Measurements from ENCODE around the gene C22orf31.
A peak's percentile ranks its signal among the peaks of the same experiment; 100 is the strongest.
"Not testable (repeated sequence)": the region's sequence is repeated elsewhere in the genome, so short reads cannot be mapped to it uniquely, and the experiment has no call there.

C22orf31 gene

GRCh38 chr22:29053048-29053702 is 8.5 kb downstream of the C22orf31 start:
- DNase-seq, result no peak

DNA sequence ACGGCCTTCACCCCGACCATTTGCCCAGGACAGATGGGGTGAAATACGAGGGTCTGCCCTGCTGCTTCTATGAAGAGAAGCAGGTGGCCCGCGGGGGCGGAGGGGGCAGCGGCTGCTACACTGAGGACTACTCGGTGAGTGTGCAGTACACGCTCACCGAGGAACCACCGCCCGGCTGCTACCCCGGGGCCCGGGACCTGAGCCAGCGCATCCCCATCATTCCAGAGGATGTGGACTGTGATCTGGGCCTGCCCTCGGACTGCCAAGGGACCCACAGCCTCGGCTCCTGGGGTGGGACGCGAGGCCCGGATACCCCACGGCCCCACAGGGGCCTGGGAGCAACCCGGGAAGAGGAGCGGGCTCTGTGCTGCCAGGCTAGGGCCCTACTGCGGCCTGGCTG is 11.2 kb downstream of the C22orf31 start:
- no peak for DNase-seq

DNA sequence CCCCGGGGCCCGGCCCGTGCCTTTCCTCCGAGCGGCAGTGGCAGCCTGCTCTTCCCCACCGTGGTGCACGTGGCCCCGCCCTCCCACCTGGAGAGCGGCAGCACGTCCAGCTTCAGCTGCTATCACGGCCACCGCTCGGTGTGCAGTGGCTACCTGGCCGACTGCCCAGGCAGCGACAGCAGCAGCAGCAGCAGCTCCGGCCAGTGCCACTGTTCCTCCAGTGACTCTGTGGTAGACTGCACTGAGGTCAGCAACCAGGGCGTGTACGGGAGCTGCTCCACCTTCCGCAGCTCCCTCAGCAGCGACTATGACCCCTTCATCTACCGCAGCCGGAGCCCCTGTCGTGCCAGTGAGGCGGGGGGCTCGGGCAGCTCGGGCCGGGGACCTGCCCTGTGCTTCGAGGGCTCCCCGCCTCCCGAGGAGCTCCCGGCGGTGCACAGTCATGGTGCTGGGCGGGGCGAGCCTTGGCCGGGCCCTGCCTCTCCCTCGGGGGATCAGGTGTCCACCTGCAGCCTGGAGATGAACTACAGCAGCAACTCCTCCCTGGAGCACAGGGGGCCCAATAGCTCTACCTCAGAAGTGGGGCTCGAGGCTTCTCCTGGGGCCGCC is 11.9 kb downstream of the C22orf31 start:
- no peak for DNase-seq

DNA sequence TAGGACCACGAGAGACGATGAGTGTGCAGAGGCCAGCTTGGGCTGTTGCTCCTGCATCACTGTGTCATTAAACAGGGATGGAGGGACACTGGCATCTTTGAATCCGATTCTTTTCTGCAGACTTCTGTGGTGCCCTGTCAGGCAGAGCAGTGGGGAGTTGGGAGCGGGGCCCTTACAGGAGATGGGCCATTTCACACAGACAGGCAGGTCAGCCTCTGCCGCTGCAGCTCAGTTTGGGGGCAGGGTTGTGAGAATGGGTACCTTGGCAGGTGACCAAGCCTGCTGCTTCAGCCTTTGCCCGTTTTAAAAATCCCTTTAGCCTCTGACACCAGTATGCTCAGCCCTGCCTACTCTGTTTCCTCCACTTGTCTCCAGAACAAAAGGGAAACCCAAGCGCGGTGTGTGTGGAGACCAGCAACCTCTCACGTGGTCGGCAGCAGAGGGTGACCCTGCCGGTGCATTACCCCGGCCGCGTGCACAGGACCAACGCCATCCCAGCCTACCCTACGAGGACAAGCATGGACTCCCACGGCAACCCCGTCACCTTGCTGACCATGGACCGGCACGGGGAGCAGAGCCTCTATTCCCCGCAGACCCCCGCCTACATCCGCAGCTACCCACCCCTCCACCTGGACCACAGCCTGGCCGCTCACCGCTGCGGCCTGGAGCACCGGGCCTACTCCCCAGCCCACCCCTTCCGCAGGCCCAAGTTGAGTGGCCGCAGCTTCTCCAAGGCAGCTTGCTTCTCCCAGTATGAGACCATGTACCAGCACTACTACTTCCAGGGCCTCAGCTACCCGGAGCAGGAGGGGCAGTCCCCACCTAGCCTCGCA is 12.6 kb downstream of the C22orf31 start:
- no peak for DNase-seq

DNA sequence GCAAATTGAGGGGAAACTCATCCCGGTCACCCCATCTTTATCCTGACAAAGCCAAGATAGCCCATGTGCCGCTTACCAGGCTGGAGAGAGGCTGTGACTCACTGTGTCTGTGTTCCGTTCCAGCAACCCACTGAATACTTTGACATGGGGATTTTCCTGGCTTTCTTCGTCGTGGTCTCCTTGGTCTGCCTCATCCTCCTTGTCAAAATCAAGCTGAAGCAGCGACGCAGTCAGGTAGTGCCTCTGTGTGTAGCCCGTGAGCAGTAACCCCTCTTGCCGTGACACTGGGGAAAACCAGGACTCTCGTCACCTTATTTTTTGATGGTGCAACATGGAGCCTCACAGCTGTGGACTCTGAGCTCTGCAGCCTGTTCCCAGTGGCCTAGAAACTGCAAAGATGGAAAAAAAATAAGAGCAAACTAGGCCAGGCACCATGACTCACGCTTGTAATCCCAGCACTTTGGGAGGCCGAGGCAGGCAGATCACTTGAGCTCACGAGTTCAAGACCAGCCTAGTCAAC is 16.9 kb downstream of the C22orf31 start:
- no peak for DNase-seq

- no peak for DNase-seq
These were observed 17.6 kb downstream of the C22orf31 start for GRCh38 chr22:29043906-29044575.

DNA sequence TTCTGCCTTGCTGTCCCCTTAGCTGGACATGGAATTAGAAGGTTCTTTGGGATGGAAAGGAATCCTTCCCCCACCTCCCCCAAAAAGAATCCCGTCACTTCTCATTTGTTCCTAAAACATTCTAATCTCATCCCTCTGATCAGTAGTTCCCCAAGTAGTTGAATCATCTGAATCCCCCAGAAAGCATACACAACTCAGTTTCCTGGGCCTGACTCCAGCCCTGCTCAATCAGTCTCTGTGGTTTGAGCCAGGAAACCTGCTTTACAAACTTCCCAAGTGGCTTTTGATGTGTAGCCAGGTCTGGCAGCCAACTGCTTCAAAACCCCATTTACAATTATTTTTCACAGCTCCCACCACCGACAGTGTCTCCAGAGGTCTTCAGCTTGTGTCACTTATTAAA is 20.2 kb downstream of the C22orf31 start:
- DNase-seq, result no peak

GRCh38 chr22:29040385-29041275 is 21.0 kb downstream of the C22orf31 start:
- peak; percentile 52 for DNase-seq

DNA sequence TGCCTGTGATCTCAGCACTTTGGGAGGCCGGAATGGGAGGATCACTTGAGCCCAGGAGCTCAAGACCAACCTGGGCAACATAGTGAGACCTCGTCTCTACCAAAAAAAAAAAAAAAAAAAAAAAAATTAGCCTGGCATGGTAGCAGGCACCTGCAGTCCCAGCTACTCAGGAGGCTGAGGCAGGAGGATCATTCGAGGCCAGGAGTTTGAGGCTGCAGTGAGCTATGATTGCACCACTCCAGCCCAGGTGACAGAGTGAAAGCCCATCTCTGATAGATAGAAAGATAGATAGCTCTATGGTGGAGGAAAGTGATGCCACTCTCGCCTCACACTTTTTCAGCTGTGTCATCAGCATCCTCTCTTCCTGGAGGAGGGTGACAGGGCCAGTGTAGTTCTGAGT is 21.9 kb downstream of the C22orf31 start:
- DNase-seq, result not testable (repeated sequence)

- DNase-seq, result no peak
These were observed 22.5 kb downstream of the C22orf31 start for GRCh38 chr22:29039148-29039547.

DNA sequence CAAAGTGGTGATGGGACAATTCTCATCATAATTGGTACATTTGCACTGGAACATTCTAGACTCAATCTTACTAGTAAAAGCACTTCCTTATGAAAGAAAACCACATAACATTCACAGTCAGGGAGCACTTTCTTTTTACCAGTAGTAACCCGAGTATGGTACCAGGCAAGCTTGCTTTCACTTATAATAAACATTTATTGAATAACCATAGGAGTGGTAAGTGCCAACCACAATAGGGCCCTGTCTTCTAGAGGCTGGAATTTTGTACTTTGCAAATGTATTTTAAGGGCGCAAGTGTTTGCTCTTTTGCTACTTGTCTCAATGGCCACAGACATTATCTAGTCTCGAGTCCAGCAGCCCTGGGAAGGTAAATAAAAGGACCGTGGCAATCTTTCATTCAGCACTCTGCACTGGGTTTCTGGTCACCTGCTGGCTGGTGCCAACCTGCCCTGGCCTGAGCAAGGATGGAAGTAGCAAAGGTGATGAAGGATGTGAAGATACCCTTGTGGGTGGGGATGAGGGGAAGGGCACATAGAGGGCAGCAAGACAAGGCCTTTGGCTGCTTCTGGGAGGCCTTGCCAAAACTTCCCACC is 24.2 kb downstream of the C22orf31 start:
- DNase-seq, result no peak

DNA sequence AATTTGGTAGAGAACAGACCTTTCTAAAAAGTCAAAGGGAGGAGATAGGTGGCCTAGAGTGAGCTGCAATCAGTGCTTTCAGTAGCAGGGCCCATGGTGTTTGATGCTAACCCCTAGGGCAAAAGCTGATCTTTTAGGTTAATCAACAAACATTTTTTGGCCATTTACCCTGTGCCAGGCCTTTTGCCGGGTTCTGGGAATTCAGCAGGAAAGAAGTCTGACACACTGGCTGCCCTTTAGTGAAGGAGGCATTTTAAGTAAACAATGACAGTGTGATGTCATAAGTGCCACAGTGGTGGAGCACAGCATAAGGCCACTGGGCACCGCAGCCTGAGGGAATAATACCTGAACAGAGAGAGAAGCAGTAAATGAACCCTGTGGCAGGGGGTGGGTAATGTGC is 29.0 kb downstream of the C22orf31 start:
- DNase-seq, result no peak

DNA sequence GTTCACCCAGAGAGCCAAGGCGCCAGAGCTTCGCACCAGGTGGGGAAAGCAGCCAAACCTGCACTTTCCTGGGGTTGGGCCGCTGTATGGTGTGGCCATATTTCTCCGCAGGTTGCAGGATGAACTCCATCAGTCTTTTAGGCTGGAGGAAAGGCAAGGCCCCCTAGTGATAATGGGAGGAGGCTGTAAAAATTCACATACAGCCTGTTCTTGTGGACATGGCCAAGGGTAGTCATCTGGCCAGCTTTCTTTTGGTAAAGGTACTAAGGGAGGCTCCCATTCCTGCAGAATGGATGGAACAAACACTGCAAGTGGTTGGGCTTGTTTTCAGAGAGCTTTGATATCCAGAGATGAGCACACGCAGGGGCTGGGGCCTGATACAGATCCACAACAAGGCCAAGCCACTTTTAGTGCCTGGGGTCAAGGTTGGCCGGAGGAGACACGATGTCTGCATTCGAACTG is 29.6 kb downstream of the C22orf31 start:
- no peak for DNase-seq

GRCh38 chr22:29031227-29032011 is 30.2 kb downstream of the C22orf31 start:
- DNase-seq, result no peak

GRCh38 chr22:29030618-29031226 is 30.9 kb downstream of the C22orf31 start:
- no peak for DNase-seq

DNA sequence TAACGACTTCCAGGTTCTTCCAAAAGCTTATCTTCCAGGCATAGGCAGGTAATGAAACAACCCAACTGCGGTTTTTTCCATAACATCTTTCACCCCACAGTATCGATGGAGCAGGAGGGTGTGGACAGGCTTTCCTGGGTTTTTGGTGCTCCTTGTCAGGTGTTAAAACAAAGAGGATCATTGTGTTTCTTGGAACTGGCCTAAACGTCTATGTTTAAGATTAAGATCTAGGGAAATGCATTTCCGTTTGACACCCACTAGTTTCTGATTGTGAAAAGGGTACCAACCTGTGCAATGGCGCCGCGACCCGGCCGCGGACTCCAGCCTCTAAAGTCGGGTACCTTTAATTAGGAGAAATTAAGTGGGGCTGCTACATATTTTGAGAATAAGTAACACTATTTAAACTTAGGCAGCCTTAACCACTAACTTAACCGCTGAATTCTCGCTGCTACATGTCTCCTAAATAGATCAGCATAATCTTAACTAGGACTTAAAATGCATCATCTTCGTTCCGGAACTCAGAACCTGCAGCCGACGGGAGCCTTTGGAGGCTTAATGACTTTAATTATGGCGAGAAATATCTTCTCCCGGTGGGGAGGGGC is 31.5 kb downstream of the C22orf31 start:
- DNase-seq, result no peak

- no peak for DNase-seq
These were observed 32.2 kb downstream of the C22orf31 start for GRCh38 chr22:29029202-29030000.

DNA sequence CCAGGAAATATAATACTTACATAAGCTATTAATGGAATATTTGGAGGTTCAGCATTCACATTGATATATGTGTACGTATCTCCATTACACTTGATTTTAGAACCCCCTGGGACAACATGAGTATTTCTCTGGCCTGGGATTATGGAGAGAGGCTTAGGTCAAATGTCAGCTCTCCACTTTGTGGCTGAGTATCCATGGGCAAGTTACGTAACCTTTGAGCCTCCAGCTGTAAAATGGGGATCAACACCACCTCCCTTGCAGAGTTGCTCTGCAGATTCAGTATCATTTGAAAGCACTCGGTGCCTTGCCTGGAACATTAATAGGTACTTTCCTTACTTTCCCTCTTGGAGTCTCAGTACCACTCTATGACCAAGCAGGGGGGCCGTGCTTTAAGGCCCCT is 33.2 kb downstream of the C22orf31 start:
- DNase-seq, result no peak

- no peak for DNase-seq
These were observed 35.1 kb downstream of the C22orf31 start for GRCh38 chr22:29026579-29026978.
